NOMO-1 treated with DMSO at 0.1 percent for 48 hours (cell line): ENCODE results near the gene CTCFL.
A peak's percentile ranks its signal among the peaks of the same experiment; 100 is the strongest.

Experiments used
- DNase-seq: peaks from one replicate; lab custom pipeline; 2025; ENCODE audit not compliant: unreplicated experiment; lab: John Stamatoyannopoulos, UW

CTCFL gene

DNA sequence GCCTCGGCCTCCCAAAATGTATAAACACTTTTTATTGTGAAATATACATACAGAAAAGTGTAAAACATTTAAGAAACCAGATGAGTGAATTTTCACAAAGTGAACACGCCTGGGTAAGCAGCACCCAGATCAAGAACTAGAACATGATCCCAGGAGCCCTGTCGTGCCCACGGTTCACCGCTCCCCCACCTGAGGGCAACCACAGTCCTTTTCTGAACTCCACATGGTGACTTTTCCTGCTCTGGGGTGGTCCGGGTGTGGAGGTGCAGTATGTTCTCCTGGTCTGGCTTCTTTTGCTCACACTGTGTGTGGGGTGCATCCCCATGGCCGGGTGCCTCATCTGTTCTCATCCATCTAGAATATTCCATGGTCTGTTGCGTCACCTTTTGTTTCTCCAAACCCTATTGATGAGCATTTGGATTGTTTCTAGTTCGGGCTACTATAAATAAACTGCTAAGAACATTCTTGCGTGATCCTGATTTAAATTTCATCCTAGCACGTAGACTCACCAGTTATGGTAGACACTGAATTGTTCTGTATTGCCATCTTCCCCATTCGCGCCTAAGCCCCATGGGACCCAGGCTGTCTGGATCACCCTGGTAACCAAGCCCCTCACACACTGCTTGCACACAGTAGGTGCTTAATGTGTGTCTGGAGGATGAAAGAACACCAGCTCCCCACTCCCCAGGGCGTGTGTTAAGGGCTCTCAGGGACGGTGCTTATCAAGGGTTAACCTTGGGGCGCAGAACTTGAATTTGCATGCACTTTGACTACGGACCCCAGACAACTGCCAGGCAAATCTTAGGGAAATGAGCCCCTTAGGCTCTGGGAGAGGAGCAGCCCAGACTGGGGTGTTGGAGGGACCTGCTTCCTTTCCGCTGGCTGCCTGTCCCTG lies 56.2 kb downstream of the CTCFL start:
- no peak for DNase-seq

DNA sequence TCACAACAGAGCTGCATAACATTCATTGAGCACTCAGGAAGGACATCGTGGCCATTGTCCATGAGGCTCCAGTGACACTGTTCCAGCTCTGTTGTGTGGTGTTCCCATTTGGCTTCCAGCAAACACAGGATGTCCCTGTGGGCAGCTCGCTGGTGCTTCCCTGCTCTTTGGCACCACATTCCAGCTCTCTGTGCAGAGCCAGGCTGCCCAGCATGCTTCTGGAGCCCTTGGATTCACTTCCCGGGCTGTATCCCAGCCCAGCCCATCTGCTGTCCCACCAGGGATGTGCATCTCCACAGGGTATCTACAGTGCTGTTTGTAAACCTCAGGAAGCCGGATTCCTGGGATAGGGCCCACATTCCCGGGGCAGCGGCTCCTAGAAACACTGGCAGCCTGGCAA lies 57.2 kb downstream of the CTCFL start:
- no peak for DNase-seq

DNA sequence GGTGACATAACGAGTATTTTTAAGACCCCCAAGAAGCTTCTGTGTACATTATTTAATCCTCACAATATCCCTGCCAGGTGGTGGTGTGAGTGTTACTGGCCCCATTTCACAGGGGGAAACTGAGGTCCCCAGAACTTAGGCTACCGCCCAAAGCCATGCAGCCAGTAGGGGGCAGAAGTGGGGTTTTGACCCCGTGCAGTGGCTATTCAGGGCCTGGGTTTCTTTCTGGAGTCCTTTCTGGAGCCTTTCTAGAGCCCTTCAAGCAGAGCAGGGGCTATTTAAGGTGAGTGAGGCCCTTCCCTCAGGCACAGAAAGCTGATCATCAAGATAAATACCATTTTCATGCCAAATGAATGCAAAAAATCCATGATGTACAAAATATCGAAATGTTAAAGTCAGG lies 59.0 kb downstream of the CTCFL start:
- DNase-seq: no peak

DNA sequence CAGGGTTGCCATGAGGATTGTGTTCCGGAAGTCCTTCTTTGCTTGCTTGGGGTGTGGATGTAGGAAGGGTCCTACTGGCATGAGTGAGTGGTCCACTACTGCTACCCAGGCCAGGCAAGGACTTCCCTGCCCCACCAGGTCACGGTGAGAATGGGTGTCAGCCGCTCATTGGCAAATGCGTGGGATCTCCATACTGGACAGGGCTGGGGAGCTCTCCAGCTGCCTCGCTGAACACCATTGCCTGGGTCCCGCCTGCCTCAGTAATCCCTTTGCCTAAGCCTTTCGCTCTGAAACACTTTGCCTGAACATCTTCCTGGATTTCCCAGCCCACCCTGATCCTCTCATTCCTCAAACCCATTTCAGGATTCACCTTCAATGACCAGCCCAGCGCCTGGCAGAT lies 59.5 kb downstream of the CTCFL start:
- no peak for DNase-seq

DNA sequence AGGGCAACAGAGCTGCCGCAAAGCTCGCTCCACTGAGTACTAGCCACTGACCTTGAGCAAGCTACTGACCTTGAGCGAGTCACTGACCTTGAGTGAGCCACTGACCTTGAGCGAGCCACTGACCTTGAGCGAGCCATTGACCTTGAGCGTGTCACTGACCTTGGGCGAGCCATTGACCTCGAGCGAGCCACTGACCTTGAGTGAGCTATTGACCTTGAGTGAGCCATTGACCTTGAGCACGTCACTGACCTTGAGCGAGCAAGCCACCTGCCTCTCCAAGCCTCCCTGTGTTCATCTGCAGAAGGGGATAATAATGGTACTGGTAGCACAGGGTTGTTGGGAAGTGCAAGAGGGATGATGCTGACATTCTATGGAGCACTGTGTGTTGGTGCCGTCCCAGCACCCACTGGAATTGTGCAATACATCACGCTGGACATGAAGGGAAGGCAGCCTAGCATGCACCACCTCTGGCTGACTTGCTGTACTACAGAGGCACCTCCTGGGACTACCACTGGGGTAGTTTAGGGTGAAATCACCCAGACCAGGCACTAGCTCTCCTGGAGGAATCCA lies 60.2 kb downstream of the CTCFL start:
- peak; percentile 34 for DNase-seq

DNA sequence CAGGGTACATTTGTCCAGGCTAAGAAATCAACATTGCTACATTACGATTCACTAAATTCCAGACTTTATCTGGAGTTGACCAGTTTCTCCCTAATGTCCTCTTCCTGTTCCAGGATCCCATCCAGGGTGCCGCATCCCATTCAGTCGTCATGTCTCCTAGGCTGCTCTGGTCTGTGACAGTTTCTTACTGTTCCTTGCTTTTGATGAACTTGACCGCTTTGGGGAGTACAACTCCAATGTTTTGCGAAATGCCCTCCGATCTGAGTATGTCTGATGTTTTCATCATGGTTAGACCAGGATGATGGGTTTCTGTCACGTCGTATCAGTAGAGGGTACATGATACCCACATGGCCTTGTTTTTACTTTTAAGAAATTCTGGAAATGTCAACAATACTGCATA lies 62.2 kb downstream of the CTCFL start:
- no peak for DNase-seq

DNA sequence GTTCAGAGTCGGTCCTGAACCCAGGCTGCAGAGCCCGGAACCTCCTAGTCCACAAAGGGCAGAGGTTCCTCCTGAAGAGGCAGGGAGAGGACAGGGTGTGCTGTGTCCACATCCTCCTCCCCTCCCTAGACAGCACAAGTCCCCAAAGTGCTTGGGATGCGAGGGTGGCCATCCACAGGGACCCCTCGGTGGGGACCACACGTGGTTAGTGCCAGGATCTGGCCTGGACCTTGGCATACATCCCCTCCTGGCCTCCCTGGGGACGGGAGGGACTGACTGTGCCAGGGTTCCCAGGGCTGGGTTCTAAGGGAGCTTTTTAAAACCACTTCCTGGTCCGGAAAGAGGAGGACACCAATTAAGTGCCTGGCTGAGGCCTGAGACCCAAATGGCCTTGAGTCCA lies 63.2 kb downstream of the CTCFL start:
- no peak for DNase-seq

DNA sequence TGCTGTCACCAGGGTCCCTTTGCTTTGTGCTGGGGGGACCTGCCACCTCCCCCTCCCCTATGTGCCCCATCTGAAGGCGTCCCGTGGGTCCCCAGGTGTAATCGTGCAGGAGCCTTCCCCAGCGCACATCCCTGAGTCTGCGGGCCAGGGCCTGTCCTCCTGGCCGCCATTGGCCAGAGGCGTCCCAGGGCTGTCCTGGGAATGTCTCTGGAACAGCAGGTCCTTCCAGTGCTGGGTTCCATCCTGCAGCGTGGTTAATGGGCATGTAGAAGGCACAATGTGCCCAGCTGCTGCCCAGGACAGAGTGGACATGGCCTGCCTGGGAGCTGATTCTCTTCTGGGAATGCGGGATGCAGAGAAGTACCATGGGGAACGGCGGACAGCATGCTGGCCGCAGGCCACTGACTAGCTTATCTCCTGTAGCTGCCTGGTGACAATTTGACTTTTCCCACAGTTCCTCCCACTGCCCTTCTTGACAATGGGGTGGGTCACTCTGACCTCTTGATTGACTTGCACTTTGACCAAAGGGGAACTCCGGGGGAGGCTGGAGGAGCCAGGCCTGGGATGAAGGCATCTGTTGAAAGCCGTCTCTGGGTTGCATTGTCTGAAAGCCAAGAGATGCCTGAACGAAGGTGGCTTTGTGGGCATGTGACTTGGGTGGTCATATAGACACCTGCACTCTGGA lies 64.0 kb downstream of the CTCFL start:
- no peak for DNase-seq

DNA sequence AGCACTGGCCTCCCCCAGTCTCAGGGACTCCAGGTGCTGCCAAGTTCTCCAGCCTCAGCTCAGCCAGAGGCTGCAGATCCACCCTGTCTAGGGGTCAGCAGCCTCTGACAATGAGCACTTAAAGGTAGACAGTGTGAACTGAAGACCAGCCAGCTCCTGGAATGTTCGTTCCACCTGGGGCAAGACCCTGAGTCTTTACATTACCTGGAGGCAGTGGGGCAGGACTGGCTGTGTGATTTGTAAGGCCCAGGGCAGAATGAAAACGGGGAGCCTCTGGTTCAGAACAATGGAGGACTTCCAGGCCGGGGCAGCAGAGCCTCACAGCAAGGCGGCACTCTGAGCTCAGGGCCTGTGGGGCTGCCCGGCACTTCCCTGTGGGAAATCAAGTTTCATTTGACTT lies 65.0 kb downstream of the CTCFL start:
- DNase-seq: no peak

DNA sequence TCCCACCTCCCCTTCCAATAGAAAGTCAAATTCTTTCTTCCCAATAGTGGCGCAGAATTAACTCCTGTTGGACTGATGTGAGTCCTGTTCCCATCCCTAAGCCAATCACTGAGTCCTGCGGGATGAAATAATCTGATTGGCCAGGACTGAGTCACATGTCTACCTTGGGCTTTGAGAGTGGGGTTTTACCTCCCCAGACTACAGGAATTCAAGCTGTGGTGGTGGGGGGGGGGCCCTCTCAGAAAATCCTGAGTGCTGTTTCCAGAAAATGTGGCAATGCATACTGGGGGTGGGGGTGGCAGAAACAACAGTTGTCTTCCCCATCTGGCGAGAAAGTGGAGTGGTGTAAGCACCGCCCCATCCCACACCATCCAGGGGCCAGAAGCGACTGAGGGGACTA lies 65.7 kb downstream of the CTCFL start:
- DNase-seq: no peak

DNA sequence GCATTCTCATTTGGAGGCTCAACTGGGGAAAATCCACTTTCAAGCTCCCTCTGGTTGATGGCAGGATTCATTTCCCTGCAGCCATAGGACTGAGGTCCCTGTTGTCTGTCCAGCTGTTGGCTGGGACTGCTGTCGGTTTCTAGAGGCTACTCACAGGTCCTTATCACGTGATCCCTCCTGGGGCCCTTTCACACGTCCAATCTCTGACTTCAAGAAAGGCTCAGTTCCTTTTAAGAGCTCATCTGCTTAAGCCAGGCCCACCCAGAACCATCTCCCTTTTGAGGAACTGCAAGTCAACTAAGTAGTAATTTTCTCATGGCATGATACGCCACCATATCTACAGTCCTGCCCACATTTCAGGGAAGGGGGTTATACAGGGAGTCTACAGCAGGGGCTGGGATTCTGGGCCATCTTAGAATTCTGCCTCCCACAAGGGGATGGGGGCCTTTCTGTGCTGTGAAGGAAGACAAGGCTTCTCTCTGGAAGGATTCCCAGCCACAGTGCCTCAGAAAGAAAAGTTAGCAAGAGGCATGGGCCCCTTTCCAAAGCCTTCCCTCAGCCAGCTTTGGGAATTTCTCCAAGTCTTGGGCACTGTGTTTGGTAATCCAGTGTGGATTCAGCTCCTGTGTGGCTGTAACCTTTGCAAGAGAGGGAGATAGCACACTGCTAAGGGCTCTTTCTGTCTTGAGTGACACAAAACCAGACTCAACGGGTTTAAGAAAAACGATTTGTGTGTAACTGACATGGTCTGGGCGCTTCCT lies 66.4 kb downstream of the CTCFL start:
- peak; percentile 65 for DNase-seq

DNA sequence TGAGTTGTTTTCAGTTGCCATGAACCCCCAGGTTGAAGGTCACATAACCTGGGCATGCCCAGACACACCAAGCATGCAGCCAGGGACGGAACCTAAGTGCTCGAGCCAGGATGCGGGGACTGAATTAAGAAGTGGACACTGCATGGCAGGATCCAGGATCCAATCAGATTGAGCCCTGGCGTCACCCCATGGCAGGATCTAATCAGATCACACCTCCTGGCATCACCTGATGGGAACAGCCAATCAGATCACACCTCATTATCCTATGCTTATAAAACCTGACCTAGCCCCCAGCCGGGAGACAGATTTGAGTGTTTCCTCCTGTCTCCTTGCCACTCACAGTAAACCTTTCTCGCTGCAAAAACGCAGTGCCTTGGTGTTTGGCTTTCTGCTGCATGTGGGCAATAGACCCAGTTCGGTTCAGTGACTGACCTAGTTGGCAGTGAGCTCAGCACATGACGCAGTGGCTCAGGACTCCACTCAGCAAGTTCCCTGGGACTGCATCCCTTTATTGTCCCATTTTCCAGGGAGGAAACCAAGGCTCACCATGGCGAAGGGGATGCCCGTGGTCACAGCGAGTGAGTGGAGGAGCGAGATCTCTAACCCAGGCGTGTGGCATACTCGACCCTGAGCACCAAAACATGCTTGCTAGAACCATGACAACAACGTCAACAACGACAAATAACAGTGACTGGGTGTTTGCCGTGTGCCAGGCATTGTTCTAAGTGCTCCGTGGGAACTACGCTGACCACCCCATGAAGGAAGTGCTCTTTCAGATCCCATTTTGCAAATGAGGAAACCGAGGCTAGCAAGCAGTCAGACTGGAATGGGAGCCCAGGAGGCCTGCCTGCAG lies 67.5 kb downstream of the CTCFL start:
- no peak for DNase-seq

DNA sequence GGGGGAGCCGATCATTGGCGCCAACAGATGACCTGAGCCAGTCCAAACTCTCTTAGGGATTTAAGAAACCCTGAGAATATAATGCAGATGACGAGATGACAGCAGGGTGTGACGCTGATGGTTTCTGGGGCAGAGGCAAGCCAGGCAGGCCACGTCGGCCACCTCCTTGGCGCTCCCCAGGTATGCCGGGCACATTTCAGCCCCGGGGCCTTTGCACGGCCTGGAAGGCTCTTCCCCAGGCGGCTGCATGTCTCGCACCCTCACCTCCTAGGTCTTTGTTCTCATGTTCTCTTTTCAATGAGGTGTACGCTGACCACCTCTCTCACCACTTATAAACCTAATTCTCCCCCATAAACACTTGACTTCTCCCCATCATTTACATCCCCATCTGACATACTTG lies 68.8 kb downstream of the CTCFL start:
- DNase-seq: no peak

DNA sequence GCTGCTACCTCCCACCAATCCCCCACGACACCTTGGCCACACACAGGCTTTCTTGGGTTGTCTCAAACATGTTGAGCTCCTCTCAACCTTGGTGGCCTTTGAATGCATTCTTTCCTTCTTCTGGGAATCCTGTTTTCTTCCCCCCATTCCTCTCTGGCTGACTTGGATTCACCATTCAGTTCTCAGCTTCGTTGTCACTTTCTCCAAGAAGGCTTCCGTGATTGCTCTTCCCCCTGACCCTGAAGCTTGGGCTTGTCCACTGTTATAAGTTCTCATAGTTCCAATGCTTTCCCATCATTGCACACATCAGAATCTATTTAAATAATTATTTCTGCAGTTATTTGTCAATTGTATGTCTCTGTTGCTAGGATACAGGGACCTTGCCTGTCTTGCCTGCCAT lies 69.6 kb downstream of the CTCFL start:
- no peak for DNase-seq

DNA sequence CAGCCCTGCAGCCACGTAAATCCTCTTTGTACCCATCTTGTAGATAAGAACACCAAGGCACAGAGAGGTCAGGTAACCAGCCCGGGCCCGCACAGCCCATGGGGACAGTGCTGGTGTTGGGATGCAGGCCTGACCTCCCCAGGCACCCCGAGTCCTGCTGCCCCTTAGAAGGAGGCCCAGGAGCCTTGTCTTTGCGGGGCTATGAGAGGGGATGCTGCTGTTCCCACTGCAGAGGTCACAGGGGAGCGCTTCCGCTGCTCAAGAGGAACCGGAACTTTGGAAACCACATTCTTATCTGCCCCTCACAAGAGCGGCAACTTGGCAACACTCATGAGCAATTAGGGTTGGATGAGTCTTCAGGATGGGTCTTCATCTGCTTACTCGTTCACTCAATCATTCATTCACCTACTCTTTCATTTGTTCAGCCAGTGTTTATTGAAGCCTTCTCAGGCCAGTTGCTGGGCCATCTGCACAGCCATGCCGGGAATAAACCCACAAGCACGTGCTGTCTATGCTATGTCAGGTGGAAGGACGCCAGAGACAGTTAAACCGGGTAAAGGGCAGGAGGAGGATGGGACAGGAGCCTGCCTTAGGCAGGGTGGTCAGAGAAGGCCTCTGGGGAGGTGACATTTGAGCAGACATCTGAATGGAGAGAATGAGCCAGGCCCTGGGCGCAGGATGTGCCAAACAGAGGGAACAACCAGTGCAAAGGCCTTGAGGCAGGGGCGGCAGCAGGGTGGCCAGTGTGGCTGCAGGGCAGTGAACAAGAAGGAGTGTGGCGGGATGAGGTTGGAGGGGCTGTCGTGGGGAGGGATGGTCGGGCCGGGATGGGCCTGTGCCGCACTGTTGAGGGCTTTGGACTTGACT lies 72.9 kb downstream of the CTCFL start:
- peak; percentile 88 for DNase-seq

DNA sequence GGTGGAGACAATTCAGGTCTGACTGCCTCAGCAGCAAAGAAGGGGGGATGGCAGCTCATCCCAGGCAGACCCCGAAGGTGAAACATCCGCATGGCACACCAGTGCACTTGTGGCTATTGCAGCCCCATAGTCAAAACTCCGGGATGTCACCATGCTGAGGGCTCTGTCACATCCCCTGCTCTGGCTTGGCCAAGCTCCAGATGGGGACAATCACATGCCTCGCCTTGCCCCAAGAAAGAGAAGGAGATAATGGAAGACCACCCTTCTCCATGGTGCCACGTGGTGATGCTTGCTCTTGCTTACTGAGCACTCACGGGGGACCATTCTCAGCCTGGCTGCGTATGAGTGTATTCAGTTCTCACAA lies 73.5 kb downstream of the CTCFL start:
- DNase-seq: no peak

DNA sequence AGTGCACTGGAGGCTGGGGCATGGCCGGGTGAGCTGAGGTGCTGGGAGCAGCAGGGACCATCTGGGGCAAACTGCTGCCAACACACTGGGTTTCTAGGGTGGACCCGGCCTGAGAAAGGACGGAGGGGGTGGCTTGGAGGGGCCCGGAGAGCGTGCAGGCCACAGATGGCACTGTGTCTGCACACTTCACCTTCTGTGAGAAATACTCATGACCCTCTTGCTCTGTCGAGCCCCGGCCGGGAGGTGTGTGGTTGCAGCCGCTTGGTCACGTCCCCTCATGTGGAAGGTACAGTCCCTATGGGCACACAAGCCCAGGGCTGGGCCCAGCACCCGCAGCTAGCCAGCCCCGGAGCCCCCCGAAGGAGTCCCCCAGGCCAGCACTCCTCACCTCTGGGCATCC lies 74.0 kb downstream of the CTCFL start:
- DNase-seq: no peak

DNA sequence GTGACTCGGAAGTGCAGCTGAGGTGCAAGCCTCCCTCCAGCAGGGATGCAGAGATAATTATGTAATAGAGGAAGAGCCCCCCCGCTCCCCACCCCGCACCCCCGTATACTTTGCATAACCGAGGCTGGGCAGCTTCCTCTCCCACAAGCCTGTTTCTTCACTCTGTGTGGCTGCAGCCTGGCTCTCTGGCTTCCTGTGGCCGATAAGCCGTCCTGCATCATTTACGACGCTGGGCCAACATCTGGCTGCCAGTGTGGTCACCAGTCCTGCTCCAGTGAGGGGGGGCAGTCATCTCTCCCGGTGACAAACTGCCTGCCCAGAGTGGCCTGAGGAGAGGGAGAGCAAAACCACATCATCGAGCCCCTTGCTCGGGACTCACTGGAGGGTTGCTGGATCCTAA lies 74.5 kb downstream of the CTCFL start:
- peak; percentile 94 for DNase-seq

DNA sequence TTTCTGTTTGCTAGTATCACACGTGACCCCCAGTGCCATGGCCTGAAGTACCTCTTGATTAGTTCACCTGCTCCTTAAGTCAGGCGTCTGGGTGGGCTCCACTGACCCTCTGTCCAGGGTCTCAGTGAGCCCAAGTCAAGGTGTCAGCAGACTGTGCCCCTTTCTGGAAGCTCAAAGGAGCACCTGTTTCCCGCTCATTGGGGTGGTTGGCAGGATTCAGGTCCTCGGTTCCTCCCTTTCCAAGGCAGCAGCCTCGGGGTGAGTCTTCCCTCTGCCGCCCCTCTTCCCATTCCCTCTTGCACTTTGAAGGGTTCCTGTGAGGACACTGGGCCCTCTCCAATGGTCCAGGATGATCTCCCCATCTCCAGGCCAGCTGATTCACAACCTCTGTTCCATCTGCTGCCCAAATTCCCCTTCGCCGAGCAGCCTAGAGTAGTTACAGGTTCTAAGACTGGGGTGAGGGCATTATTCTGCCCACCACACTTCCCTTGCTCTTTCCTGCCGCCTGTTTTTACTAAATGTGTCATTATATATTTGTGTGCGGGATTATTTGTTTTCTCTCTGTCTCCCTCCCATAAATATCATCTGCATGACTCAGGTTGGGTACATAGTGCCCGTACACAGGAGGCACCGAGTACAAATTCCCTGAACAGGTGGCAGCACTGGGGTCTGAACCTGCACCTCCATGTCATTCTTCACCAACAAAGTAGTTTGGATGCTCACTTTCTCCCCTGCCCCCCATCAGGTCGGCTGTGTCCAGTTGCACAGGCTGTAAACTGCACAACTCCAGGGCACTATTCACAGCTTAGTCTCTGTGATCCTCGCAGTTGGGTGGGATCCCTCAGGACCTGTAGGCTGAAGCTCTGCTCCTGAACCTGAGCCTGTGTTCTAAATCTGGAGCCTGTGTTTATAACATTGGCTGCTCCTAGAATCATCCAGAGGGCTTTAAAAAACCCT lies 75.3 kb downstream of the CTCFL start:
- DNase-seq: no peak
